ENCODE measurements around the gene RSKR. TPM values are rescaled to one million over a fixed set of nuclear protein-coding genes. Genes with fewer than 3 reads are reported as not detected.
"Not testable (repeated sequence)": the region's sequence is repeated elsewhere in the genome, so short reads cannot be mapped to it uniquely, and the experiment has no call there.

Gene RSKR
- total RNA-seq, 1 experiment from 2014 or later, result 0.79 TPM

GRCh38 chr17:28641579-28641978, 27.6 kb upstream of the RSKR start:
- no peaks in the 10 kb centered on the region for H3K9me3 ChIP-seq
- no peak for DNase-seq
- H3K4me3 ChIP-seq, result no peak overlapping the region
- peaks cover 79% of the 10 kb centered on the region for H3K36me3 ChIP-seq
- H3K27me3 ChIP-seq, result no peaks in the 10 kb centered on the region

- H3K9me3 ChIP-seq, result no peaks in the 10 kb centered on the region
- H3K36me3 ChIP-seq, result peaks cover 100% of the 10 kb centered on the region
- H3K27me3 ChIP-seq, result no peaks in the 10 kb centered on the region
- no peak for DNase-seq
- no peak overlapping the region for H3K4me3 ChIP-seq
Measured at GRCh38 chr17:28635506-28635905, 21.5 kb upstream of the RSKR start.

GRCh38 chr17:28634206-28634865, 20.4 kb upstream of the RSKR start:
- Histone ChIP-seq H3K4me3 (no peak overlapping the region), H3K27me3 (no peaks in the 10 kb centered on the region), H3K36me3 (peaks cover 98% of the 10 kb centered on the region), H3K9me3 (no peaks in the 10 kb centered on the region)
- DNase-seq, result no peak

- Histone ChIP-seq H3K27me3 (no peaks in the 10 kb centered on the region), H3K9me3 (no peaks in the 10 kb centered on the region), H3K36me3 (peaks cover 89% of the 10 kb centered on the region), H3K4me3 (no peak overlapping the region)
- DNase-seq, result no peak
Measured at GRCh38 chr17:28626818-28627217, 12.8 kb upstream of the RSKR start.

GRCh38 chr17:28624148-28624547, 10.2 kb upstream of the RSKR start:
- peaks cover 91% of the 10 kb centered on the region for H3K36me3 ChIP-seq
- DNase-seq, result no peak

GRCh38 chr17:28623696-28624095, 9.7 kb upstream of the RSKR start:
- Histone ChIP-seq H3K4me3 (no peak overlapping the region), H3K36me3 (peaks cover 95% of the 10 kb centered on the region), H3K27me3 (no peaks in the 10 kb centered on the region), H3K9me3 (no peaks in the 10 kb centered on the region)
- no peak for DNase-seq

More at GRCh38 chr17:28624148-28624547, 10.2 kb upstream of the RSKR start:
- no peak overlapping the region for H3K4me3 ChIP-seq
- no peaks in the 10 kb centered on the region for H3K27me3 ChIP-seq
- no peaks in the 10 kb centered on the region for H3K9me3 ChIP-seq

GRCh38 chr17:28622186-28622585, 8.2 kb upstream of the RSKR start:
- H3K9me3 ChIP-seq, result no peaks in the 10 kb centered on the region
- no peak for DNase-seq
- H3K27me3 ChIP-seq, result no peaks in the 10 kb centered on the region
- peaks cover 92% of the 10 kb centered on the region for H3K36me3 ChIP-seq
- no peak overlapping the region for H3K4me3 ChIP-seq

- no peaks in the 10 kb centered on the region for H3K27me3 ChIP-seq
- DNase-seq, result no peak
- H3K4me3 ChIP-seq, result no peak overlapping the region
- no peaks in the 10 kb centered on the region for H3K9me3 ChIP-seq
- peaks cover 97% of the 10 kb centered on the region for H3K36me3 ChIP-seq
Measured at GRCh38 chr17:28620010-28620409, 6.0 kb upstream of the RSKR start.

GRCh38 chr17:28618464-28618863, 4.5 kb upstream of the RSKR start:
- no peaks in the 10 kb centered on the region for H3K9me3 ChIP-seq
- no peak for DNase-seq
- no peaks in the 10 kb centered on the region for H3K27me3 ChIP-seq
- peaks cover 95% of the 10 kb centered on the region for H3K36me3 ChIP-seq
- no peak overlapping the region for H3K4me3 ChIP-seq

GRCh38 chr17:28616281-28616680, 2.3 kb upstream of the RSKR start:
- no peak overlapping the region for H3K4me3 ChIP-seq
- peaks cover 95% of the 10 kb centered on the region for H3K36me3 ChIP-seq
- no peaks in the 10 kb centered on the region for H3K9me3 ChIP-seq
- DNase-seq, result no peak
- no peaks in the 10 kb centered on the region for H3K27me3 ChIP-seq

GRCh38 chr17:28615260-28615940, 1.4 kb upstream of the RSKR start:
- DNase-seq, result no peak
- Histone ChIP-seq H3K36me3 (peaks cover 95% of the 10 kb centered on the region), H3K4me3 (no peak overlapping the region), H3K27me3 (no peaks in the 10 kb centered on the region), H3K9me3 (no peaks in the 10 kb centered on the region)

- DNase-seq, result no peak
- Histone ChIP-seq H3K4me3 (no peak overlapping the region), H3K36me3 (peaks cover 78% of the 10 kb centered on the region), H3K9me3 (no peaks in the 10 kb centered on the region), H3K27me3 (no peaks in the 10 kb centered on the region)
Measured at GRCh38 chr17:28612936-28613872, 781 bp downstream of the RSKR start.

- H3K9me3 ChIP-seq, result no peaks in the 10 kb centered on the region
- no peak for DNase-seq
- H3K4me3 ChIP-seq, result no peak overlapping the region
- H3K36me3 ChIP-seq, result peaks cover 79% of the 10 kb centered on the region
- no peaks in the 10 kb centered on the region for H3K27me3 ChIP-seq
Measured at GRCh38 chr17:28612531-28612930, 1.5 kb downstream of the RSKR start.

GRCh38 chr17:28610376-28610775, 3.6 kb downstream of the RSKR start:
- no peaks in the 10 kb centered on the region for H3K9me3 ChIP-seq
- peaks cover 71% of the 10 kb centered on the region for H3K36me3 ChIP-seq
- H3K27me3 ChIP-seq, result no peaks in the 10 kb centered on the region
- H3K4me3 ChIP-seq, result no peak overlapping the region
- DNase-seq, result no peak

GRCh38 chr17:28604031-28604430, 10.0 kb downstream of the RSKR start:
- H3K27me3 ChIP-seq, H3K9me3 ChIP-seq, H3K4me3 ChIP-seq, DNase-seq: not testable (repeated sequence)
- H3K36me3 ChIP-seq, result peaks cover 25% of the 10 kb centered on the region

- no peaks in the 10 kb centered on the region for H3K27me3 ChIP-seq
- H3K4me3 ChIP-seq, result peak overlapping the region; percentile 93
- peaks cover 36% of the 10 kb centered on the region for H3K36me3 ChIP-seq
- H3K9me3 ChIP-seq, result no peaks in the 10 kb centered on the region
- DNase-seq, result peak; percentile 87
Measured at GRCh38 chr17:28599311-28600184, 14.4 kb downstream of the RSKR start.
